Common myeloid progenitor, CD34-positive (primary cell): ENCODE results near the gene GIGYF2.

Experiments used
- CTCF ChIA-PET: fragments of 350-600 bp; sonication (Branson Sonifier 250); formaldehyde crosslinking; loops from one replicate; lab custom pipeline; 2021; ENCODE audit warnings: antibody characterized with exemption; lab: Charles Lee
- POLR2A ChIA-PET: fragments of 350-600 bp; sonication (Branson Sonifier 250); formaldehyde crosslinking; loops from one replicate; lab custom pipeline; 2021; ENCODE audit warnings: antibody characterized with exemption; lab: Charles Lee
- DNase-seq, 3 donors: peaks; one replicate each; pipeline versions ENCODE4 v3.0.0 to v3.0.0-alpha.2; 2013
- H3K27ac ChIP-seq, 2 experiments: 1 replicate in 1 of 2; 2 replicates in 1 of 2; pipeline ENCODE4 v1.7.0; 2013; ENCODE audit warnings: inconsistent platforms in 2 of 2, low read length in 2 of 2, mild to moderate bottlenecking in 2 of 2, low read depth in 1 of 2, moderate library complexity in 1 of 2; ENCODE audit not compliant: severe bottlenecking in 2 of 2, insufficient read depth in 1 of 2, poor library complexity in 1 of 2
- H3K27me3 ChIP-seq, 5 experiments: replicated peaks in 2 of 5; 1 replicate in 3 of 5; 2 replicates in 2 of 5; pipeline versions ENCODE4 v1.6.1 to v1.7.0; 2013; ENCODE audit warnings: low read length in 4 of 5, mild to moderate bottlenecking in 2 of 5, moderate library complexity in 2 of 5, inconsistent platforms in 1 of 5; ENCODE audit not compliant: insufficient read depth in 5 of 5, control insufficient read depth in 4 of 5
- H3K36me3 ChIP-seq, 4 experiments: 1 replicate in 2 of 4; 2 replicates in 2 of 4; pipeline versions ENCODE4 v1.6.1 to v1.7.0; 2013; ENCODE audit warnings: low read length in 3 of 4, control low read depth in 1 of 4, mild to moderate bottlenecking in 1 of 4; ENCODE audit not compliant: control insufficient read depth in 4 of 4, insufficient read depth in 4 of 4
- H3K4me1 ChIP-seq, 4 experiments: 1 replicate in 3 of 4; 2 replicates in 1 of 4; pipeline versions ENCODE4 v1.6.1 to v1.7.1; 2013; ENCODE audit warnings: low read length in 3 of 4, mild to moderate bottlenecking in 3 of 4, control low read depth in 1 of 4, inconsistent platforms in 1 of 4, moderate library complexity in 1 of 4; ENCODE audit not compliant: control insufficient read depth in 4 of 4, insufficient read depth in 4 of 4; ENCODE audit errors: control extremely low read depth in 1 of 4
- H3K4me3 ChIP-seq, 7 experiments: 1 replicate in 4 of 7; 2 replicates in 3 of 7; pipeline versions ENCODE4 v1.5.1 to v1.7.0; 2013; ENCODE audit warnings: mild to moderate bottlenecking in 7 of 7, low read length in 6 of 7, moderate library complexity in 6 of 7, inconsistent platforms in 2 of 7, low read depth in 2 of 7, control low read depth in 1 of 7; ENCODE audit not compliant: insufficient read depth in 4 of 7, control insufficient read depth in 1 of 7; ENCODE audit errors: extremely low read depth in 1 of 7
- H3K9me3 ChIP-seq, 5 experiments: 1 replicate in 4 of 5; 2 replicates in 1 of 5; pipeline versions ENCODE4 v1.6.1 to v1.7.1; 2013; ENCODE audit warnings: low read length in 4 of 5, mild to moderate bottlenecking in 2 of 5, inconsistent platforms in 1 of 5, low read depth in 1 of 5, moderate library complexity in 1 of 5; ENCODE audit not compliant: control insufficient read depth in 4 of 5, insufficient read depth in 2 of 5; ENCODE audit errors: control extremely low read depth in 1 of 5
- WGBS: methylation state at CpG from one replicate; pipeline ENCODE4 v1.1.5; 2013; ENCODE audit not compliant: insufficient coverage; 5-methylcytosine and 5-hydroxymethylcytosine counted together

Gene GIGYF2

GRCh38 chr2:232866104-232866503 is 169.0 kb downstream of the GIGYF2 start:
- no peak for DNase-seq
- no peak overlapping the region for H3K4me3 ChIP-seq
- H3K36me3 ChIP-seq, result peaks cover 0 to 6% (median 3%) of the 10 kb centered on the region in 4 experiments
- POLR2A ChIA-PET, result interaction anchor here (0.8 kb wide), 1 partner anchor 13 kb away, joined by 3 read pairs; no protein-coding TSS in a partner anchor
- CTCF ChIA-PET, result no interaction called here
- peaks cover 0 to 2% (median 0%) of the 10 kb centered on the region in 4 experiments for H3K4me1 ChIP-seq
- no peak overlapping the region for H3K27ac ChIP-seq
- no peaks in the 10 kb centered on the region for H3K9me3 ChIP-seq
- no CpG with 5 or more reads among the region's 4 CpGs for WGBS
- no peaks in the 10 kb centered on the region for H3K27me3 ChIP-seq

GRCh38 chr2:232869138-232870017 is 172.2 kb downstream of the GIGYF2 start:
- peaks cover 0 to 14% (median 5%) of the 10 kb centered on the region in 4 experiments for H3K4me1 ChIP-seq
- no peak overlapping the region for H3K27ac ChIP-seq
- H3K27me3 ChIP-seq, result no peaks in the 10 kb centered on the region
- H3K4me3 ChIP-seq, result no peak overlapping the region
- ChIA-PET POLR2A (no interaction called here), CTCF (no interaction called here)
- 96% methylated on average over 13 of the region's 15 CpGs for WGBS
- H3K36me3 ChIP-seq, result peaks cover 0 to 2% (median 0%) of the 10 kb centered on the region in 4 experiments
- H3K9me3 ChIP-seq, result no peaks in the 10 kb centered on the region
- DNase-seq, result no peak

GRCh38 chr2:232870018-232870765 is 173.1 kb downstream of the GIGYF2 start, which contains the start of gene SNORC:
Gene SNORC (plus strand): TSS chr2:232870264. CDS start chr2:232870342, 78 bp downstream.
- Histone ChIP-seq H3K27me3 (peaks cover 0 to 8% (median under 1%) of the 10 kb centered on the region in 5 experiments), H3K9me3 (no peaks in the 10 kb centered on the region), H3K36me3 (peaks cover 0 to 2% (median 0%) of the 10 kb centered on the region in 4 experiments), H3K4me1 (peaks cover 0 to 14% (median 5%) of the 10 kb centered on the region in 4 experiments), H3K4me3 (no peak within 1 kb of the TSS), H3K27ac (no peak within 1 kb of the TSS)
- ChIA-PET CTCF (interaction anchor here (1.2 to 1.4 kb wide), 2 partner anchors 7 to 16 kb away, joined by 3 read pairs; no protein-coding TSS in a partner anchor), POLR2A (interaction anchor here (0.6 kb wide), 1 partner anchor 42 kb away, joined by 5 read pairs; no protein-coding TSS in a partner anchor)
- 94% methylated on average over 16 of the region's 21 CpGs for WGBS
- DNase-seq, result no peak

- Histone ChIP-seq H3K9me3 (no peaks in the 10 kb centered on the region), H3K4me3 (no peak overlapping the region), H3K36me3 (peaks cover 0 to 2% (median 0%) of the 10 kb centered on the region in 4 experiments), H3K27ac (no peak overlapping the region), H3K27me3 (peaks cover 0 to 14% (median 2%) of the 10 kb centered on the region in 5 experiments), H3K4me1 (peaks cover 0 to 21% (median 9%) of the 10 kb centered on the region in 4 experiments)
- ChIA-PET CTCF (interaction anchor here (1.2 to 1.4 kb wide), 2 partner anchors 8 to 17 kb away, joined by 3 read pairs; no protein-coding TSS in a partner anchor), POLR2A (interaction anchor here (0.6 kb wide), 1 partner anchor 42 kb away, joined by 5 read pairs; no protein-coding TSS in a partner anchor)
- WGBS, result 97% methylated on average over 16 of the region's 17 CpGs
- no peak for DNase-seq
These were observed 173.7 kb downstream of the GIGYF2 start for GRCh38 chr2:232870766-232871371.

- Histone ChIP-seq H3K27me3 (peaks cover 0 to 18% (median 2%) of the 10 kb centered on the region in 5 experiments), H3K36me3 (peaks cover 0 to 2% (median 0%) of the 10 kb centered on the region in 4 experiments), H3K4me1 (peaks cover 0 to 21% (median 12%) of the 10 kb centered on the region in 4 experiments), H3K4me3 (no peak overlapping the region), H3K27ac (no peak overlapping the region), H3K9me3 (no peaks in the 10 kb centered on the region)
- ChIA-PET CTCF (interaction anchor here (1.2 to 1.4 kb wide), 3 partner anchors 9 to 182 kb away, joined by 3 to 5 read pairs (median 3); no protein-coding TSS in a partner anchor), POLR2A (no interaction called here)
- DNase-seq, result peak in 2 of 3 donors; percentile 30 to 38
- WGBS, result 80% methylated on average over 15 of the region's 15 CpGs
These were observed 174.3 kb downstream of the GIGYF2 start for GRCh38 chr2:232871418-232871834.
